ENCODE data around the gene IRF2.

DNA sequence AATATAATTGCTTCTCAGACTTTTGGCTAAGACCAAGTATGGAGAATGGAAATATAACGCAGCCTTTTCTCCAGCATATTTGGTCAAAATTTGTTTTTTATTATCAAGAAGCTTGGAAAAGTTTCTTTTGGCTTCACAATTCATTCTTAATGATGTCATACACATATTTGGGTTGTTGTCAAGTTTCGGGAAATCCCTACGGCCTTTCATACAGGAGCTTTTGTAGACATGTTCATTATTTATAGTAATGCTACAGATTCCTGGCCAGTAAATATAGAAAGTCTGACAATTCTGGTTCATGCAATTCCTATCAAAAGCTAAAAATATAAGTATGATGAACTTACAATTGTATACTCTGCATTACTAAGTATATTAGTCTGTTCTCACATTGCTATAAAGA lies 112.9 kb downstream of the IRF2 start:
- TF ChIP-seq, protein P1, sequence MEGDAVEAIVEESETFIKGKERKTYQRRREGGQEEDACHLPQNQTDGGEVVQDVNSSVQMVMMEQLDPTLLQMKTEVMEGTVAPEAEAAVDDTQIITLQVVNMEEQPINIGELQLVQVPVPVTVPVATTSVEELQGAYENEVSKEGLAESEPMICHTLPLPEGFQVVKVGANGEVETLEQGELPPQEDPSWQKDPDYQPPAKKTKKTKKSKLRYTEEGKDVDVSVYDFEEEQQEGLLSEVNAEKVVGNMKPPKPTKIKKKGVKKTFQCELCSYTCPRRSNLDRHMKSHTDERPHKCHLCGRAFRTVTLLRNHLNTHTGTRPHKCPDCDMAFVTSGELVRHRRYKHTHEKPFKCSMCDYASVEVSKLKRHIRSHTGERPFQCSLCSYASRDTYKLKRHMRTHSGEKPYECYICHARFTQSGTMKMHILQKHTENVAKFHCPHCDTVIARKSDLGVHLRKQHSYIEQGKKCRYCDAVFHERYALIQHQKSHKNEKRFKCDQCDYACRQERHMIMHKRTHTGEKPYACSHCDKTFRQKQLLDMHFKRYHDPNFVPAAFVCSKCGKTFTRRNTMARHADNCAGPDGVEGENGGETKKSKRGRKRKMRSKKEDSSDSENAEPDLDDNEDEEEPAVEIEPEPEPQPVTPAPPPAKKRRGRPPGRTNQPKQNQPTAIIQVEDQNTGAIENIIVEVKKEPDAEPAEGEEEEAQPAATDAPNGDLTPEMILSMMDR (IDR thresholded peaks at IDR 0.05), result no peak
- TF ChIP-seq POLR2A (IDR thresholded peaks at IDR 0.05) (no peak), EP300 (IDR thresholded peaks at IDR 0.05) (no peak)

Data from ovary (tissue), 3 donors.